GM23248 (cell line): ENCODE measurements around the gene MBNL1.

Experiments used
- EZH2 ChIP-seq: fragments of 200-600 bp; sonication (generic); IDR thresholded peaks from 2 replicates; pipeline ENCODE4 v1.6.1; 2018; ENCODE audit warnings: antibody characterized with exemption, mild to moderate bottlenecking; ENCODE audit not compliant: insufficient read depth, poor library complexity, severe bottlenecking
- EZH2phosphoT487 ChIP-seq: fragments of 200-600 bp; sonication (generic); IDR thresholded peaks from 2 replicates; pipeline ENCODE4 v1.6.1; 2018; ENCODE audit warnings: antibody characterized with exemption, moderate library complexity, mild to moderate bottlenecking, low read depth; ENCODE audit not compliant: insufficient read depth

DNA sequence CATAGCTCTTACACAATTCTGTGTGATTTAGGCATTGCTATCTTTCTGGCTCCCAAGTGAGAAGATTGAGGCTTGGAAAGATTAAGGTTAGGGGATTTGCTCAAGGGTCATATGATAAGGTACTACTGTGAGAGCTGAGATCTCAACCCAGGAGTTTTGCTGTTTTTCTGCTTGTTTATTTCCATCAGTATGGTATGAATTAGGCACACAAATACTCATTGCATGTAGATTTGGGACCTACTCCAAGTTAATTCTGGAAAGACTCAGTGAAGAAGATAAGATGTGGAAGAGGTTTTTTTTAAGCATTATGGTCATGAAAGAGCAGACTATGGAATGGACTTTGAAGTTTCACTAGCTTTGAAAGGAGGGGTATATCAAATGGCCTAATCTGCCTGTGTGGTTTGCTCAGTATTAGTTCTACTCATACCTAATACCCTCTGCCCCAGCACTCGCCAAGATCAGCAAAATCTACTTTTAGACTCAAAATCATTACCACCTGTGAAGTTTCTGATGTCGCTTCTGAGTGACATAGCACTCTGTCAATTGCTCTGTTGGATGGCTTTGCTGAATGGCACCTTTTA is 12.5 kb downstream of the MBNL1 start:
- TF ChIP-seq EZH2 (no peak), EZH2phosphoT487 (no peak)
